Liver (tissue), 9 donors: ENCODE measurements around the gene RNF8. TPM values are rescaled to one million over a fixed set of nuclear protein-coding genes. Genes with fewer than 3 reads are reported as not detected.

Source experiments
- DNase-seq: peaks from one replicate; pipeline ENCODE4 v3.0.0-alpha.2; 2017; ENCODE audit warnings: low spot score
- H3K27ac ChIP-seq, 2 donors: one replicate each; pipeline ENCODE4 v1.7.0; 2013; ENCODE audit warnings: inconsistent platforms in 2 of 2, low read length in 2 of 2, control low read depth in 1 of 2, low read depth in 1 of 2, mild to moderate bottlenecking in 1 of 2
- H3K27me3 ChIP-seq, 4 donors: one replicate each; pipeline versions ENCODE4 v1.6.1 to v1.7.0; 2013; ENCODE audit warnings: low read length in 3 of 4, inconsistent platforms in 1 of 4, mild to moderate bottlenecking in 1 of 4, moderate library complexity in 1 of 4; ENCODE audit not compliant: control insufficient read depth in 4 of 4, insufficient read depth in 4 of 4
- H3K36me3 ChIP-seq, 4 donors: one replicate each; pipeline versions ENCODE4 v1.6.1 to v1.7.0; 2013; ENCODE audit warnings: low read length in 3 of 4, mild to moderate bottlenecking in 3 of 4, low read depth in 1 of 4, moderate library complexity in 1 of 4; ENCODE audit not compliant: control insufficient read depth in 4 of 4, insufficient read depth in 3 of 4
- H3K4me1 ChIP-seq, 4 donors: one replicate each; pipeline versions ENCODE4 v1.6.1 to v1.7.0; 2013; ENCODE audit warnings: low read length in 3 of 4, mild to moderate bottlenecking in 3 of 4, moderate library complexity in 1 of 4; ENCODE audit not compliant: control insufficient read depth in 4 of 4, insufficient read depth in 4 of 4
- H3K4me3 ChIP-seq, 3 donors: one replicate each; pipeline versions ENCODE4 v1.6.1 to v1.7.0; 2013; ENCODE audit warnings: low read length in 3 of 3, control low read depth in 1 of 3, low read depth in 1 of 3, mild to moderate bottlenecking in 1 of 3
- H3K9ac ChIP-seq, 2 donors: one replicate each; pipeline ENCODE4 v1.7.0; 2013; ENCODE audit warnings: low read length in 2 of 2, mild to moderate bottlenecking in 2 of 2, moderate library complexity in 2 of 2, control low read depth in 1 of 2, low read depth in 1 of 2
- H3K9me3 ChIP-seq, 4 donors: one replicate each; pipeline versions ENCODE4 v1.6.1 to v1.7.0; 2013; ENCODE audit warnings: low read length in 3 of 4; ENCODE audit not compliant: control insufficient read depth in 4 of 4
- ATF3 ChIP-seq: IDR thresholded peaks from 2 replicates; pipeline ENCODE4 v1.6.1; 2016; ENCODE audit warnings: antibody characterized with exemption
- CTCF ChIP-seq: fragments of 150-350 bp; IDR thresholded peaks from 2 replicates; pipeline ENCODE4 v1.5.1; 2017; ENCODE audit warnings: improper control_type of control experiment, low read depth, low read length; ENCODE audit not compliant: missing input control
- EGR1 ChIP-seq, 2 donors: IDR thresholded peaks; 2 replicates each; pipeline ENCODE4 v1.6.1; 2016 to 2018; ENCODE audit warnings: antibody characterized with exemption in 2 of 2, low read depth in 2 of 2
- FOXA1 ChIP-seq: IDR thresholded peaks from 2 replicates; pipeline ENCODE4 v1.6.1; 2016; ENCODE audit warnings: antibody characterized with exemption
- FOXA2 ChIP-seq: IDR thresholded peaks from 2 replicates; pipeline ENCODE4 v1.6.1; 2016; ENCODE audit warnings: antibody characterized with exemption
- GABPA ChIP-seq, 2 donors: IDR thresholded peaks in 1 of 2; conservative IDR thresholded peaks in 1 of 2; 2 replicates each; pipeline ENCODE4 v1.6.1; 2016; ENCODE audit warnings: antibody characterized with exemption in 2 of 2, mild to moderate bottlenecking in 1 of 2, moderate library complexity in 1 of 2
- HNF4A ChIP-seq, 2 donors: conservative IDR thresholded peaks; 2 replicates each; pipeline ENCODE4 v1.6.1; 2016; ENCODE audit warnings: antibody characterized with exemption in 2 of 2, mild to moderate bottlenecking in 2 of 2
- HNF4G ChIP-seq: IDR thresholded peaks from 2 replicates; pipeline ENCODE4 v1.6.1; 2016; ENCODE audit warnings: antibody characterized with exemption
- JUND ChIP-seq, 2 donors: IDR thresholded peaks; 2 replicates each; pipeline ENCODE4 v1.6.1; 2016; ENCODE audit warnings: antibody characterized with exemption in 2 of 2
- MAX ChIP-seq: IDR thresholded peaks from 2 replicates; pipeline ENCODE4 v1.6.1; 2016; ENCODE audit warnings: antibody characterized with exemption
- NR2F2 ChIP-seq: IDR thresholded peaks from 2 replicates; pipeline ENCODE4 v1.6.1; 2016; ENCODE audit warnings: antibody characterized with exemption
- RAD21 ChIP-seq, 2 donors: IDR thresholded peaks; 2 replicates each; pipeline ENCODE4 v1.6.1; 2016; ENCODE audit warnings: antibody characterized with exemption in 2 of 2, mild to moderate bottlenecking in 2 of 2
- REST ChIP-seq: IDR thresholded peaks from 2 replicates; pipeline ENCODE4 v1.6.1; 2016; ENCODE audit warnings: antibody characterized with exemption, mild to moderate bottlenecking
- RXRA ChIP-seq, 2 donors: IDR thresholded peaks; 2 replicates each; pipeline ENCODE4 v1.6.1; 2017 to 2018; ENCODE audit warnings: antibody characterized with exemption in 2 of 2, mild to moderate bottlenecking in 1 of 2
- SP1 ChIP-seq: IDR thresholded peaks from 2 replicates; pipeline ENCODE4 v1.6.1; 2018; ENCODE audit warnings: antibody characterized with exemption, mild to moderate bottlenecking
- TAF1 ChIP-seq: conservative IDR thresholded peaks from 2 replicates; pipeline ENCODE4 v1.6.1; 2016; ENCODE audit warnings: antibody characterized with exemption, mild to moderate bottlenecking
- YY1 ChIP-seq: IDR thresholded peaks from 2 replicates; pipeline ENCODE4 v1.6.1; 2016; ENCODE audit warnings: antibody characterized with exemption, mild to moderate bottlenecking
- ZBTB33 ChIP-seq: IDR thresholded peaks from 2 replicates; pipeline ENCODE4 v1.6.1; 2016; ENCODE audit warnings: antibody characterized with exemption
- WGBS: extraction: QIAGEN DNeasy Blood & Tissue Kit; methylation state at CpG from one replicate; pipeline ENCODE4 v1.1.7; 2013; 5-methylcytosine and 5-hydroxymethylcytosine counted together
- polyA plus RNA-seq, 2 donors: library from polyadenylated mRNA; stranded (reverse) in 1 of 2; unstranded in 1 of 2; fragments of 200-250 nt in 1 of 2; fragments of >200 nt in 1 of 2; fragmentation: Nextera tagmentation in 1 of 2; extraction: Ambion mirVana in 1 of 2; gene quantifications; one replicate each; pipeline versions ENCODE4 v1.2.1 to v1.2.3, GENCODE V29; 2013 to 2015
- total RNA-seq, 2 donors: library from RNA; depleted of rRNA; stranded (reverse); fragments of >200 nt; gene quantifications; one replicate each; pipeline ENCODE4 v1.2.3, GENCODE V29; 2014
- donor health status: healthy.
- donor health status: healthy.
- donor health status: healthy.
- donor health status: healthy.
- donor health status: healthy.

Gene RNF8
- total and polyA plus RNA-seq, 4 donors, result 6.1 to 9.9 (median 7.5) TPM

GRCh38 chr6:37389857-37390256 is 36.1 kb downstream of the RNF8 start:
- Histone ChIP-seq H3K4me3 (no peak overlapping the region), H3K27me3 (no peaks in the 10 kb centered on the region), H3K36me3 (peaks cover 0 to 23% (median 12%) of the 10 kb centered on the region in 4 donors), H3K9me3 (no peaks in the 10 kb centered on the region), H3K4me1 (peaks cover 0 to 11% (median 4%) of the 10 kb centered on the region in 4 donors), H3K27ac (no peak overlapping the region), H3K9ac (no peak overlapping the region)
- 97% methylated on average over 3 of the region's 3 CpGs for WGBS
- DNase-seq, result no peak
- no peak for TF ChIP-seq CTCF
- TF ChIP-seq RAD21 (IDR thresholded peaks at IDR 0.05), result no peak
- no peak for TF ChIP-seq NR2F2
- no peak for TF ChIP-seq HNF4A (conservative IDR thresholded peaks at IDR 0.05)
- no peak for TF ChIP-seq ZBTB33
- no peak for TF ChIP-seq TAF1
- no peak for TF ChIP-seq YY1
- TF ChIP-seq JUND (IDR thresholded peaks at IDR 0.05), result no peak
- TF ChIP-seq FOXA2, result no peak
- no peak for TF ChIP-seq SP1
- no peak for TF ChIP-seq EGR1 (IDR thresholded peaks at IDR 0.05; ENCODE audit: low read depth in 2 of 2)
- no peak for TF ChIP-seq RXRA (IDR thresholded peaks at IDR 0.05)
- no peak for TF ChIP-seq ATF3
- no peak for TF ChIP-seq REST
- TF ChIP-seq HNF4G, result no peak
- no peak for TF ChIP-seq MAX
- no peak for TF ChIP-seq FOXA1

- H3K36me3 ChIP-seq, result peaks cover 0 to 23% (median 12%) of the 10 kb centered on the region in 4 donors
- H3K4me1 ChIP-seq, result peaks cover 0 to 11% (median 4%) of the 10 kb centered on the region in 4 donors
- no peak overlapping the region for H3K4me3 ChIP-seq
- H3K9me3 ChIP-seq, result no peaks in the 10 kb centered on the region
- H3K27ac ChIP-seq, result no peak overlapping the region
- 83% methylated on average over 2 of the region's 2 CpGs for WGBS
- no peak for DNase-seq
- H3K27me3 ChIP-seq, result no peaks in the 10 kb centered on the region
- H3K9ac ChIP-seq, result no peak overlapping the region
- TF ChIP-seq MAX (no peak), RXRA (IDR thresholded peaks at IDR 0.05) (no peak), REST (no peak), GABPA (IDR thresholded peaks at IDR 0.05 in 1 of 2, conservative IDR thresholded peaks at IDR 0.05 in 1 of 2) (no peak), CTCF (no peak), HNF4A (conservative IDR thresholded peaks at IDR 0.05) (no peak), FOXA2 (no peak), FOXA1 (no peak), EGR1 (IDR thresholded peaks at IDR 0.05; ENCODE audit: low read depth in 2 of 2) (no peak), SP1 (no peak), NR2F2 (no peak)
These were observed 37.3 kb downstream of the RNF8 start for GRCh38 chr6:37391120-37391519.
